ENCODE results near the gene ACAP3. TPM values are rescaled to one million over a fixed set of nuclear protein-coding genes. Genes with fewer than 3 reads are reported as not detected.

ACAP3 gene
- total RNA-seq, 3 donors from 2014 or later = 19.7 to 33.4 (median 26.9) TPM

GRCh38 chr1:1295154-1295923 lies 12.4 kb downstream of the ACAP3 start:
- Histone ChIP-seq H3K4me3 (no peak overlapping the region), H3K27ac (no peak overlapping the region), H3K9me3 (no peaks in the 10 kb centered on the region), H3K4me1 (peaks cover 0 to 10% of the 10 kb centered on the region in 2 donors), H3K27me3 (no peaks in the 10 kb centered on the region), H3K36me3 (no peaks in the 10 kb centered on the region)
- intact Hi-C loops (cut with DNase I; ENCODE audit: low total_unique reads) = no loop called here
- no peak for TF ChIP-seq CTCF (IDR thresholded peaks at IDR 0.05)
- TF ChIP-seq POLR2A (IDR thresholded peaks at IDR 0.05) = no peak
- no peak for TF ChIP-seq POLR2AphosphoS5 (IDR thresholded peaks at IDR 0.05)
- DNase-seq (ENCODE audit: low spot score in 2 of 2) = no peak

GRCh38 chr1:1294250-1294890 lies 13.4 kb downstream of the ACAP3 start:
- Histone ChIP-seq H3K36me3 (no peaks in the 10 kb centered on the region), H3K4me1 (peaks cover 0 to 10% of the 10 kb centered on the region in 2 donors), H3K27ac (no peak overlapping the region), H3K27me3 (no peaks in the 10 kb centered on the region), H3K9me3 (no peaks in the 10 kb centered on the region), H3K4me3 (no peak overlapping the region)
- intact Hi-C loops (cut with DNase I; ENCODE audit: low total_unique reads) = loop anchor here (5.0 kb wide), 1 partner anchor 172 kb away; no protein-coding TSS in a partner anchor
- no peak for DNase-seq (ENCODE audit: low spot score in 2 of 2)
- TF ChIP-seq POLR2AphosphoS5 (IDR thresholded peaks at IDR 0.05) = no peak
- no peak for TF ChIP-seq POLR2A (IDR thresholded peaks at IDR 0.05)
- TF ChIP-seq CTCF (IDR thresholded peaks at IDR 0.05) = no peak

- TF ChIP-seq POLR2AphosphoS5 (IDR thresholded peaks at IDR 0.05) (no peak), POLR2A (IDR thresholded peaks at IDR 0.05) (no peak), CTCF (IDR thresholded peaks at IDR 0.05) (no peak)
- peaks cover 0 to 10% of the 10 kb centered on the region in 2 donors for H3K4me1 ChIP-seq
- no peaks in the 10 kb centered on the region for H3K36me3 ChIP-seq
- no peak for DNase-seq (ENCODE audit: low spot score in 2 of 2)
- H3K9me3 ChIP-seq = no peaks in the 10 kb centered on the region
- intact Hi-C loops (cut with DNase I; ENCODE audit: low total_unique reads) = loop anchor here (5.0 kb wide), 1 partner anchor 171 kb away; no protein-coding TSS in a partner anchor
- H3K4me3 ChIP-seq = no peak overlapping the region
- H3K27ac ChIP-seq = no peak overlapping the region
- no peaks in the 10 kb centered on the region for H3K27me3 ChIP-seq
Measured at GRCh38 chr1:1293263-1294249, 14.2 kb downstream of the ACAP3 start.

- no peak for DNase-seq (ENCODE audit: low spot score in 2 of 2)
- H3K4me1 ChIP-seq = peaks cover 0 to 10% of the 10 kb centered on the region in 2 donors
- no peak for TF ChIP-seq POLR2A (IDR thresholded peaks at IDR 0.05)
- no peak for TF ChIP-seq POLR2AphosphoS5 (IDR thresholded peaks at IDR 0.05)
- no peak for TF ChIP-seq CTCF (IDR thresholded peaks at IDR 0.05)
- H3K36me3 ChIP-seq = no peaks in the 10 kb centered on the region
- no peaks in the 10 kb centered on the region for H3K9me3 ChIP-seq
- H3K27me3 ChIP-seq = peaks cover 0 to under 1% of the 10 kb centered on the region in 2 donors
- no peak overlapping the region for H3K27ac ChIP-seq
- no peak overlapping the region for H3K4me3 ChIP-seq
- intact Hi-C loops (cut with DNase I; ENCODE audit: low total_unique reads) = loop anchor here (5.0 kb wide), 1 partner anchor 171 kb away; no protein-coding TSS in a partner anchor
Measured at GRCh38 chr1:1292851-1293250, 14.9 kb downstream of the ACAP3 start.

Data from breast epithelium (tissue), 4 donors.